Ishikawa (cell line): ENCODE results near the gene ACCS.

ENCODE experiments used
- CEBPB ChIP-seq: IDR thresholded peaks from 2 replicates; pipeline ENCODE4 v1.6.1; 2012
- CREB1 ChIP-seq: IDR thresholded peaks from 2 replicates; pipeline ENCODE4 v1.6.1; 2012; ENCODE audit warnings: low read depth
- EGR1 ChIP-seq: IDR thresholded peaks from 2 replicates; pipeline ENCODE4 v1.6.1; 2012
- EP300 ChIP-seq: IDR thresholded peaks from 2 replicates; pipeline ENCODE4 v1.6.1; 2012; ENCODE audit warnings: borderline replicate concordance
- FOXM1 ChIP-seq: IDR thresholded peaks from 2 replicates; pipeline ENCODE4 v1.6.1; 2012; ENCODE audit warnings: low read depth, borderline replicate concordance
- NFIC ChIP-seq: IDR thresholded peaks from 2 replicates; pipeline ENCODE4 v1.6.1; 2012
- RAD21 ChIP-seq: IDR thresholded peaks from 2 replicates; pipeline ENCODE4 v1.6.1; 2012; ENCODE audit warnings: low read depth
- REST ChIP-seq: IDR thresholded peaks from 2 replicates; pipeline ENCODE4 v1.6.1; 2012; ENCODE audit warnings: low read depth, mild to moderate bottlenecking
- TAF1 ChIP-seq: IDR thresholded peaks from 2 replicates; pipeline ENCODE4 v1.6.1; 2012; ENCODE audit warnings: low read depth, mild to moderate bottlenecking
- TCF12 ChIP-seq: IDR thresholded peaks from 2 replicates; pipeline ENCODE4 v1.6.1; 2012; ENCODE audit warnings: low read depth
- TEAD4 ChIP-seq: IDR thresholded peaks from 2 replicates; pipeline ENCODE4 v1.6.1; 2012
- YY1 ChIP-seq: IDR thresholded peaks from 2 replicates; pipeline ENCODE4 v1.6.1; 2012; ENCODE audit warnings: low read depth
- ZBTB7A ChIP-seq: IDR thresholded peaks from 2 replicates; pipeline ENCODE4 v1.6.1; 2012; ENCODE audit warnings: low read depth
- TF ChIP-seq, protein P1 (sequence below): IDR thresholded peaks from 2 replicates; pipeline ENCODE4 v1.6.1; 2012
- TF ChIP-seq, protein P2 (sequence below): IDR thresholded peaks from 2 replicates; pipeline ENCODE4 v1.6.1; 2012

The ACCS gene

DNA sequence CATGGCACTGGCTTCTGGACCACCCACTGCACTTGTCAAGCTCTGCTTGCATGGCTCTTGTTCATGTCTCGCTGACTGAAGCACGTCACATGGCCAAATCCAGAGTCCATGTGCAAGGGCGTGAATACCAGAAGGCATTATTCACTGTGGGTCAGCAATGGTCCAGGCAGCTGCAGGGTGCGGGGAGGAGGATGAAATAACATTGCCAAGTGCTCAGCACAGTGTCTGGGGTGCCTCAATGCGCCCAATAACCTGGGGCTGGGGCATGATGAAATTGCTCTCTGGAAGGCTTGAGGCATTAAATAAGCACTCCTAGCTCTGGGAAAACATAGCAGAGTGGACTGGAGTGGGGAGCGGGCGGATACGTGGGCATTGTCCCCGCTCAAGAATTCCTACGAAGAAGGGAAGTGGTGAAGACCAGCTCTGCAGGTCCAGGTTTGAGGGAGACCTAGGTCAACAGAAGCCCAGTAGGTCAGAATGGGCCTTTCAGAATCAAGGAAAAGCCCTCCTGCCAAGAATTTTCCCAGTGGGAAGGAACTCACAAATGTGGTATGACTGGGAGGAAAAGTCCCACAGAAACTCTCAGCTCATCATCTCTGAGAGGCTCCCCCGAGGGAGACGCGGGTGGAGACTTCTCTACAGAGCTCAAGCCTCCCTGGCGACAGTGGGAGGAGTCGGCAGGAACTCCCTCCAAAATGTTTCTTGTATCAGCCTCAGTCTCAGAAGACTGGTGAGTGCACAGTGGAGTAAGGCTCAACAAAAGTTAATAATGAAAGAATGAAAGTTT, 33.6 kb upstream of the ACCS start:
- TF ChIP-seq EGR1, result no peak
- no peak for TF ChIP-seq TAF1
- no peak for TF ChIP-seq YY1
- TF ChIP-seq RAD21, result no peak
- TF ChIP-seq REST, result no peak
- no peak for TF ChIP-seq TCF12
- TF ChIP-seq ZBTB7A, result no peak
- no peak for TF ChIP-seq NFIC
- TF ChIP-seq, protein P1, sequence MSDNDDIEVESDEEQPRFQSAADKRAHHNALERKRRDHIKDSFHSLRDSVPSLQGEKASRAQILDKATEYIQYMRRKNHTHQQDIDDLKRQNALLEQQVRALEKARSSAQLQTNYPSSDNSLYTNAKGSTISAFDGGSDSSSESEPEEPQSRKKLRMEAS, result no peak
- no peak for TF ChIP-seq FOXM1

GRCh38 chr11:44033411-44033850, 32.6 kb upstream of the ACCS start:
- TF ChIP-seq REST (no peak), CEBPB (no peak), TAF1 (no peak), NFIC (no peak), EP300 (no peak), FOXM1 (no peak), CREB1 (no peak), TCF12 (no peak), ZBTB7A (no peak), RAD21 (no peak), YY1 (no peak), TEAD4 (no peak), EGR1 (no peak)
- TF ChIP-seq, protein P2, sequence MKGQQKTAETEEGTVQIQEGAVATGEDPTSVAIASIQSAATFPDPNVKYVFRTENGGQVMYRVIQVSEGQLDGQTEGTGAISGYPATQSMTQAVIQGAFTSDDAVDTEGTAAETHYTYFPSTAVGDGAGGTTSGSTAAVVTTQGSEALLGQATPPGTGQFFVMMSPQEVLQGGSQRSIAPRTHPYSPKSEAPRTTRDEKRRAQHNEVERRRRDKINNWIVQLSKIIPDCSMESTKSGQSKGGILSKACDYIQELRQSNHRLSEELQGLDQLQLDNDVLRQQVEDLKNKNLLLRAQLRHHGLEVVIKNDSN, result no peak
- TF ChIP-seq, protein P1, result no peak

DNA sequence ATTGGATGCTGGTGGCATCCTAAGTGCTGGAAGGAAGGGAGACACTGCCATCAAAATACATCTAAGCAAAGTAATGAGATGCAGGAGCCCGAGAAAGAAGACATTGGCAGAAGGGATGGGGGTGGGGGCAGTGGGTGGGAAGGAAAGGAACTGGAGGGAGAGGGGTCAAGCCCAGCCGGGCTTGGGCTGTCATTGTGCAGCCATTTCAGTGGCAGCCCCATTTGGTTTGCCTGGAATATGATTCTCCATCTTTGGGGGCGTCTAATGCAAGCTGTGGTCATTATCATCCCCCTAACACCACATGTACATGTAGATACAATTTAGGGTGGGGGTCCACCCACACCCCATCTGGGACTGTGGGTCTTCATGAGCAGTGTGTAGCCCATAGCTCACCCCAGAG, 32.2 kb upstream of the ACCS start:
- no peak for TF ChIP-seq TAF1
- TF ChIP-seq EP300, result no peak
- TF ChIP-seq ZBTB7A, result no peak
- no peak for TF ChIP-seq YY1
- no peak for TF ChIP-seq RAD21
- TF ChIP-seq REST, result no peak
- no peak for TF ChIP-seq TCF12
- TF ChIP-seq CEBPB, result no peak
- TF ChIP-seq, protein P1, result no peak
- TF ChIP-seq, protein P2, result no peak
- TF ChIP-seq EGR1, result no peak
- TF ChIP-seq TEAD4, result no peak
- TF ChIP-seq NFIC, result no peak
- TF ChIP-seq FOXM1, result no peak
- no peak for TF ChIP-seq CREB1

DNA sequence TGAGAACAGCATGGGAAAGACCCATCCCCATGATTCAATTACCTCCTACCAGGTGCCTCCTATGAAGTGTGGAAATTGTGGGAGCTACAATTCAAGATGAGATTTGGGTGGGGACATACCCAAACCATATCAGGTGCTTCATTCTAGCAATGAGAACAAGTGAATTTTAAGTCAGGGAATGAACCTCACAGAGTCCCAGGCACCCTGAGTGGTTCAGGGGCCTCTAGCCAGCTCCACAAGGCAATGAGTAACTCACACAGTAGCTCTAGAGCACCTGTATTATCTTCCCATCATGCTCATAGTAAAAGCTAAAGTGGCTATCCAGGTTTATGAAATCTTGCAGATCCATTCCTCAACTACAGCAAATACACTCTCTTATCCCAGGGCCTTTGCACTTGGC, 31.4 kb upstream of the ACCS start:
- no peak for TF ChIP-seq CEBPB
- TF ChIP-seq EGR1, result no peak
- no peak for TF ChIP-seq REST
- TF ChIP-seq, protein P2, result no peak
- TF ChIP-seq CREB1, result no peak
- no peak for TF ChIP-seq TAF1
- no peak for TF ChIP-seq NFIC
